Measurements from ENCODE around the gene EME1. TPM values are rescaled to one million over a fixed set of nuclear protein-coding genes. Genes with fewer than 3 reads are reported as not detected.

The EME1 gene
- total RNA-seq, 1 donor from 2014 or later: 35.4 TPM

- no peak for DNase-seq
- H3K27me3 Mint-ChIP-seq: no peaks in the 10 kb centered on the region
These were observed 7.6 kb downstream of the EME1 start for GRCh38 chr17:50380369-50381259.

GRCh38 chr17:50381260-50381815 lies 8.3 kb downstream of the EME1 start:
- no peaks in the 10 kb centered on the region for H3K27me3 Mint-ChIP-seq
- DNase-seq: no peak
- no peaks in the 10 kb centered on the region for H3K9me3 Mint-ChIP-seq
- peaks cover 3% of the 10 kb centered on the region for H3K4me1 Mint-ChIP-seq
- H3K27ac Mint-ChIP-seq: no peak overlapping the region
- H3K36me3 Mint-ChIP-seq (ENCODE audit: low read depth): peaks cover 48% of the 10 kb centered on the region
- intact Hi-C loops (cut with micrococcal nuclease): no loop called here
- H3K4me3 Mint-ChIP-seq: no peak overlapping the region

More at GRCh38 chr17:50380369-50381259, 7.6 kb downstream of the EME1 start:
- Mint-ChIP-seq H3K36me3 (ENCODE audit: low read depth) (peaks cover 42% of the 10 kb centered on the region), H3K4me1 (peaks cover 3% of the 10 kb centered on the region), H3K9me3 (no peaks in the 10 kb centered on the region), H3K4me3 (no peak overlapping the region), H3K27ac (no peak overlapping the region)
- intact Hi-C loops (cut with micrococcal nuclease): no loop called here

- Mint-ChIP-seq H3K4me3 (no peak overlapping the region), H3K27me3 (no peaks in the 10 kb centered on the region), H3K9me3 (no peaks in the 10 kb centered on the region), H3K27ac (no peak overlapping the region), H3K4me1 (peaks cover 1% of the 10 kb centered on the region), H3K36me3 (ENCODE audit: low read depth) (peaks cover 54% of the 10 kb centered on the region)
- no peak for DNase-seq
- intact Hi-C loops (cut with micrococcal nuclease): no loop called here
These were observed 8.9 kb downstream of the EME1 start for GRCh38 chr17:50381920-50382319.

GRCh38 chr17:50382931-50383330 lies 9.9 kb downstream of the EME1 start:
- no peaks in the 10 kb centered on the region for H3K9me3 Mint-ChIP-seq
- no peaks in the 10 kb centered on the region for H3K27me3 Mint-ChIP-seq
- peaks cover 1% of the 10 kb centered on the region for H3K4me1 Mint-ChIP-seq
- intact Hi-C loops (cut with micrococcal nuclease): no loop called here
- no peak overlapping the region for H3K27ac Mint-ChIP-seq
- H3K36me3 Mint-ChIP-seq (ENCODE audit: low read depth): peaks cover 64% of the 10 kb centered on the region
- DNase-seq: no peak
- H3K4me3 Mint-ChIP-seq: no peak overlapping the region

- Mint-ChIP-seq H3K4me3 (no peak overlapping the region), H3K4me1 (peaks cover 3% of the 10 kb centered on the region), H3K27me3 (no peaks in the 10 kb centered on the region), H3K9me3 (no peaks in the 10 kb centered on the region), H3K27ac (no peak overlapping the region), H3K36me3 (ENCODE audit: low read depth) (peaks cover 75% of the 10 kb centered on the region)
- intact Hi-C loops (cut with micrococcal nuclease): no loop called here
- DNase-seq: no peak
These were observed 13.5 kb downstream of the EME1 start for GRCh38 chr17:50386510-50386909.

GRCh38 chr17:50388728-50389127 lies 15.7 kb downstream of the EME1 start:
- Mint-ChIP-seq H3K4me3 (no peak overlapping the region), H3K36me3 (ENCODE audit: low read depth) (peaks cover 81% of the 10 kb centered on the region), H3K27ac (no peak overlapping the region), H3K4me1 (peaks cover 10% of the 10 kb centered on the region), H3K27me3 (no peaks in the 10 kb centered on the region), H3K9me3 (no peaks in the 10 kb centered on the region)
- intact Hi-C loops (cut with micrococcal nuclease): no loop called here
- no peak for DNase-seq

GRCh38 chr17:50389534-50389933 lies 16.5 kb downstream of the EME1 start:
- H3K9me3 Mint-ChIP-seq: no peaks in the 10 kb centered on the region
- H3K4me3 Mint-ChIP-seq: no peak overlapping the region
- no peak overlapping the region for H3K27ac Mint-ChIP-seq
- no peaks in the 10 kb centered on the region for H3K27me3 Mint-ChIP-seq
- intact Hi-C loops (cut with micrococcal nuclease): no loop called here
- H3K36me3 Mint-ChIP-seq (ENCODE audit: low read depth): peaks cover 80% of the 10 kb centered on the region
- DNase-seq: no peak
- peaks cover 14% of the 10 kb centered on the region for H3K4me1 Mint-ChIP-seq

- intact Hi-C loops (cut with micrococcal nuclease): no loop called here
- Mint-ChIP-seq H3K27ac (no peak overlapping the region), H3K4me3 (no peak overlapping the region), H3K27me3 (no peaks in the 10 kb centered on the region), H3K9me3 (no peaks in the 10 kb centered on the region), H3K4me1 (peaks cover 31% of the 10 kb centered on the region), H3K36me3 (ENCODE audit: low read depth) (peaks cover 66% of the 10 kb centered on the region)
- DNase-seq: no peak
These were observed 19.6 kb downstream of the EME1 start for GRCh38 chr17:50392621-50393020.

- intact Hi-C loops (cut with micrococcal nuclease): no loop called here
- Mint-ChIP-seq H3K36me3 (ENCODE audit: low read depth) (peaks cover 55% of the 10 kb centered on the region), H3K9me3 (no peaks in the 10 kb centered on the region), H3K4me1 (peaks cover 32% of the 10 kb centered on the region), H3K27ac (peak overlapping the region; percentile 2), H3K4me3 (peak overlapping the region; percentile 8), H3K27me3 (no peaks in the 10 kb centered on the region)
- no peak for DNase-seq
These were observed 20.7 kb downstream of the EME1 start for GRCh38 chr17:50393700-50394099.

- H3K36me3 Mint-ChIP-seq (ENCODE audit: low read depth): peaks cover 49% of the 10 kb centered on the region
These were observed 21.7 kb downstream of the EME1 start for GRCh38 chr17:50394711-50395110.

GRCh38 chr17:50396261-50397110 lies 23.5 kb downstream of the EME1 start:
- Mint-ChIP-seq H3K27ac (peak overlapping the region; percentile 90), H3K27me3 (no peaks in the 10 kb centered on the region), H3K4me3 (peak overlapping the region; percentile 92), H3K4me1 (peaks cover 31% of the 10 kb centered on the region), H3K36me3 (ENCODE audit: low read depth) (peaks cover 36% of the 10 kb centered on the region), H3K9me3 (no peaks in the 10 kb centered on the region)
- intact Hi-C loops (cut with micrococcal nuclease): loop anchor here (1.0 to 5.0 kb wide), 4 partner anchors 23 to 50 kb away; partner anchors contain the start of genes ACSF2, EME1, MRPL27 and XYLT2
- peak; percentile 71 for DNase-seq

More at GRCh38 chr17:50394711-50395110, 21.7 kb downstream of the EME1 start:
- intact Hi-C loops (cut with micrococcal nuclease): loop anchor here (5.0 kb wide), 1 partner anchor 32 kb away; no protein-coding TSS in a partner anchor
- Mint-ChIP-seq H3K9me3 (no peaks in the 10 kb centered on the region), H3K27me3 (no peaks in the 10 kb centered on the region), H3K4me3 (peak overlapping the region; percentile 92), H3K27ac (no peak overlapping the region), H3K4me1 (peaks cover 31% of the 10 kb centered on the region)
- no peak for DNase-seq

- H3K9me3 Mint-ChIP-seq: no peaks in the 10 kb centered on the region
- intact Hi-C loops (cut with micrococcal nuclease): loop anchor here (1.0 to 5.0 kb wide), 4 partner anchors 24 to 51 kb away; partner anchors contain the start of genes ACSF2, EME1, MRPL27 and XYLT2
- peaks cover 28% of the 10 kb centered on the region for H3K4me1 Mint-ChIP-seq
- H3K4me3 Mint-ChIP-seq: peak within 1 kb of the TSS; percentile 92
- H3K36me3 Mint-ChIP-seq (ENCODE audit: low read depth): peaks cover 33% of the 10 kb centered on the region
- H3K27ac Mint-ChIP-seq: peak within 1 kb of the TSS; percentile 90
- no peaks in the 10 kb centered on the region for H3K27me3 Mint-ChIP-seq
- DNase-seq: peak; percentile 99
These were observed 24.3 kb downstream of the EME1 start, which contains the start of gene LRRC59 for GRCh38 chr17:50397111-50397918. LRRC59 (minus strand) TSS chr17:50397523; CDS start chr17:50397317, 206 bp downstream.

- no peaks in the 10 kb centered on the region for H3K27me3 Mint-ChIP-seq
- H3K9me3 Mint-ChIP-seq: no peaks in the 10 kb centered on the region
- peaks cover 28% of the 10 kb centered on the region for H3K4me1 Mint-ChIP-seq
- peaks cover 28% of the 10 kb centered on the region for H3K36me3 Mint-ChIP-seq (ENCODE audit: low read depth)
- intact Hi-C loops (cut with micrococcal nuclease): loop anchor here (1.0 to 5.0 kb wide), 4 partner anchors 25 to 52 kb away; partner anchors contain the start of genes ACSF2, EME1, MRPL27 and XYLT2
- H3K4me3 Mint-ChIP-seq: peak overlapping the region; percentile 92
- peak overlapping the region; percentile 80 for H3K27ac Mint-ChIP-seq
- no peak for DNase-seq
These were observed 24.9 kb downstream of the EME1 start for GRCh38 chr17:50397919-50398285.
